Stimulated activated memory B cell treated with anti-CD40 and anti-IgM and Interleukin-4, amounts not matched to agents 10 μg/mL and 1 μg/mL and 100 μg/mL, for 72 hours (primary cell): Measurements from ENCODE around the gene ACTL7B.
"Not testable (repeated sequence)": the region's sequence is repeated elsewhere in the genome, so short reads cannot be mapped to it uniquely, and the experiment has no call there.

Experiments used
- ATAC-seq: fragments of 150-1000 bp; cut with Tn5 transposase; 2 replicates; pipeline ENCODE4 v1.10.0; 2021
- H3K27ac Mint-ChIP-seq: one replicate; pipeline ENCODE4 v1.8.0; 2022; ENCODE audit warnings: mild to moderate bottlenecking, mixed read lengths
- H3K27me3 Mint-ChIP-seq: one replicate; pipeline ENCODE4 v1.8.0; 2022; ENCODE audit warnings: mixed read lengths
- H3K36me3 Mint-ChIP-seq: one replicate; pipeline ENCODE4 v1.8.0; 2022; ENCODE audit warnings: mixed read lengths
- H3K4me1 Mint-ChIP-seq: one replicate; pipeline ENCODE4 v1.8.0; 2022; ENCODE audit warnings: mixed read lengths
- H3K4me3 Mint-ChIP-seq: one replicate; pipeline ENCODE4 v1.8.0; 2022; ENCODE audit warnings: mild to moderate bottlenecking, moderate library complexity, mixed read lengths
- H3K9me3 Mint-ChIP-seq: one replicate; pipeline ENCODE4 v1.8.0; 2022; ENCODE audit warnings: mixed read lengths

Gene ACTL7B

GRCh38 chr9:108860354-108860753, 4.6 kb upstream of the ACTL7B start:
- no peak overlapping the region for H3K27ac Mint-ChIP-seq
- no peaks in the 10 kb centered on the region for H3K36me3 Mint-ChIP-seq
- ATAC-seq: no peak
- no peaks in the 10 kb centered on the region for H3K4me1 Mint-ChIP-seq
- no peaks in the 10 kb centered on the region for H3K9me3 Mint-ChIP-seq
- no peak overlapping the region for H3K4me3 Mint-ChIP-seq
- no peaks in the 10 kb centered on the region for H3K27me3 Mint-ChIP-seq

- Mint-ChIP-seq H3K27me3 (no peaks in the 10 kb centered on the region), H3K4me3 (no peak overlapping the region)
Measured at GRCh38 chr9:108859459-108860114, 3.8 kb upstream of the ACTL7B start.

DNA sequence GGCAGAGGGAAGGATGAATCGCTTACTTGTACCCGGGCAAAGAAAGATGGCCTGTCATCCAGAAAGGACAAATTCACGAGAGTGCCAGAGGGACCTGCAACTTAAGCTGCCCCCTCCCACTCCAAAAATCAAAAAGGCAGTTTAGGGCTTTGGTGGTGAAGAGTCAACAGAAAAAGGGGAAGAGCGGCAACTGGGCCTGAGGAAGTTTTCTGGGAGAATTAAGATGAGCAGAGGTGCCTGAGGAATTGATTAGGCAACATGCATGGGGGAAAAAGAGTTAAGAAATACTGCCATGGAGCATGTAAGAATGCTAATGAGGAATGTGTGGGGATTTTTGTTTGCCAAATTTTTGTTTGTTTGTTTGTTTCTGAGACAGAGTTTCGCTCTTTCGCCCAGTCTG, 1.8 kb upstream of the ACTL7B start:
- no peak for ATAC-seq
- Mint-ChIP-seq H3K9me3 (no peaks in the 10 kb centered on the region), H3K4me3 (no peak overlapping the region), H3K4me1 (no peaks in the 10 kb centered on the region), H3K27me3 (no peaks in the 10 kb centered on the region), H3K36me3 (no peaks in the 10 kb centered on the region), H3K27ac (no peak overlapping the region)

More at GRCh38 chr9:108859459-108860114, 3.8 kb upstream of the ACTL7B start:
- H3K4me1 Mint-ChIP-seq: no peaks in the 10 kb centered on the region
- no peak for ATAC-seq
- no peaks in the 10 kb centered on the region for H3K9me3 Mint-ChIP-seq
- H3K36me3 Mint-ChIP-seq: no peaks in the 10 kb centered on the region
- H3K27ac Mint-ChIP-seq: no peak overlapping the region

GRCh38 chr9:108855529-108855886, 278 bp downstream of the ACTL7B start:
- H3K4me1 Mint-ChIP-seq: no peaks in the 10 kb centered on the region
- H3K27me3 Mint-ChIP-seq: no peaks in the 10 kb centered on the region
- no peak for ATAC-seq
- no peak overlapping the region for H3K4me3 Mint-ChIP-seq
- no peak overlapping the region for H3K27ac Mint-ChIP-seq
- no peaks in the 10 kb centered on the region for H3K36me3 Mint-ChIP-seq
- H3K9me3 Mint-ChIP-seq: no peaks in the 10 kb centered on the region

DNA sequence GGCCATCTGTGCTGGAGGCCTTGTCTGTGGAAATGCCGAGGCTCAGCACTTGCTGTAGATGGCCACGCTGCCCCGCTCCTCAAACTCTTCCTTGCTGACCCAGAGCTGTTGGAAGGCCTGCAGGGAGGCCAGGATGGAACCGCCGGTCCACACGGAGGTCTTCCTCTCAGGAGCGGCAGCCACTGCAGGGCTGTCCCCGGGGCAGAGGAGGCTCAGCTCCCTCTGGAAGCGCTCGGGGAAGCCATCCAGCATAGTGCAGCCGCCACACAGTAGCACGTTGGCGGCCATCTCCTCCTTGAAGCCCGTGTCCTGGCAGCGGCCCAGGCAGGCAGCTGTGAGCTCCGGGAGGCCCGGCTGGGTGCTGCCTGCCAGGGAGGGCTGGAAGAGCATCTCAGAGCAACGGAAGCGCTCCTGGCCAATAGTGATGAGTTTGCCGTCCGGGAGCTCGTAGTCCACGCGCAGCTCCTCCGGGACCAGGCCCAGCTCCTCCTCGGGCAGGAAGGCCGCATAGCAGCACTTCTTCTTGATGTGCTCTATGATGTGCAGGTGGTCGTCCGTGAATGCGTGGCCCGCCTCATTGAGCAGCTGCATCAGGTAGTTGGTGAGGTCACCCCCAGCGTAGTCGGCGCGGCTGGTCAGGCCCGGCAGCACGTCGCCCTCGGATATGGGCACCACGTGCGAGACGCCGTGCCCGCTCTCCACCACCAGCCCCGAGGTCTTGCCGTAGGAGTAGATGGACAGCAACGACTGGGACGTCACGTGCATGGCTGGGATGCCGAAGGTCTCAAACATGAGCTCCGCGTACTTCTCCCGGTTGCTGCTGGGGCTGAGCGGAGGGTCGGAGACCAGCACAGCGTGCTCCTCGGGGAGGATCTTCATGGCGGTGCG, 901 bp downstream of the ACTL7B start:
- no peak overlapping the region for H3K27ac Mint-ChIP-seq
- no peaks in the 10 kb centered on the region for H3K36me3 Mint-ChIP-seq
- no peaks in the 10 kb centered on the region for H3K4me1 Mint-ChIP-seq
- no peak for ATAC-seq
- H3K4me3 Mint-ChIP-seq: no peak overlapping the region
- H3K27me3 Mint-ChIP-seq: no peaks in the 10 kb centered on the region
- H3K9me3 Mint-ChIP-seq: no peaks in the 10 kb centered on the region

DNA sequence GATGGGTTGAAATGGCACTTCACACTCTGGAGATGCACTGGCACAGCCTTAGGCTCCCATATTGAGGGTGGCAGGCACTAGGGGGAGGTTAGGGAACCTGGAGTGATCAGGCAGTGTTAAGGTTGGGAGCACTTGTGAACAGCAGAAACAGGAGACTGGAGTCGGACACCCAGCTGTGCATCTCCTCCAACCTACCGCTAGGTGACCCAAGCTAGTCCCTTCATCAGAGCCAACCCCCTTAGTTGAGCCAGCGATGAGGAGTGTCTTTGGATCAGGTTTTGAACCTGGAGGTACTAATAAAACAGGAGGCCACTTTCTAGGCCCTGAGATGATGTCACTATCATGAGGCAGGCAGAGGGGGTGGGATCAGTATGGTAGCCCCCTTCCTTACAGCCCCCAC, 1.7 kb downstream of the ACTL7B start:
- Mint-ChIP-seq H3K27me3 (no peaks in the 10 kb centered on the region), H3K9me3 (no peaks in the 10 kb centered on the region), H3K4me1 (no peaks in the 10 kb centered on the region), H3K36me3 (no peaks in the 10 kb centered on the region), H3K27ac (no peak overlapping the region), H3K4me3 (no peak overlapping the region)
- ATAC-seq: no peak

DNA sequence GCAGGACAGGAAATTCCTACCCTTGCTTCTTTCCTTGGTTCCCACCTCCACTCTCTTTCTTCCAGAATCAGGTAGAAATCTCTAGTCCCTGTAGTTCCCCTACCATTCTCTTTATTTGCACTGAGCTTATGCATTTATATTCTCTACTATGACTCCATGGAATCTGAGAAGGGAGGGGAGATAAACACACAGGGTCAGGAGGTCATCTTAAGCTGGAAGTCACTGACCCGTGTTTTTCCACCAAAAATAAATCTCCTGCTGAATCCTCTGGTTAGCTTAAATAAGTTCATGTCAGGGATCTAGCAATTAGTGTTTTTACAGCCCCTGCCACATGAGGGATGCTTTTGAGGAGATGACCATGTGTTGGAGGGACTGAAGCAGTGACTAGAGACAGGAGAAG, 3.7 kb downstream of the ACTL7B start:
- Mint-ChIP-seq H3K9me3 (no peaks in the 10 kb centered on the region), H3K27ac (no peak overlapping the region), H3K36me3 (no peaks in the 10 kb centered on the region), H3K27me3 (no peaks in the 10 kb centered on the region), H3K4me3 (no peak overlapping the region), H3K4me1 (no peaks in the 10 kb centered on the region)
- ATAC-seq: no peak

DNA sequence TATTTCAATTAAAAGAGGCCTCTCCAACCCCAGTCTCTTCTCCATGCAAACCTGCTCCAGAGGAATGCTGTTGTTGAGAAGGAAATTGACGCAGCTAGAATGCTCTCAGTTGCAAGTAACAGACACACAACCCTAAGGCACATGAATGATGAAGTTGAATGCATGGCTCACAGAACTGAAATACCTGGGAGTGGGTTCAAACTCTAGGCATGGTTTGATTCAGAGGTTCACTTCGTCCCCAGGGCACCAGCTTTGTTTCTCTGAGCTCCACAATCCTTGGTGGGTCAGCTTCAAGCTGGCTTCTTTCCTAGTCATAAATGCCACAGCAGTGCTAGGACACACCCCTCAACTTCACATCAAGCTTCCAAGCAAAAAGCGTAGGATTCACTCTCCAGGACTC, 4.6 kb downstream of the ACTL7B start:
- no peak for ATAC-seq
- Mint-ChIP-seq H3K27ac (no peak overlapping the region), H3K36me3 (no peaks in the 10 kb centered on the region), H3K4me1 (no peaks in the 10 kb centered on the region), H3K27me3 (no peaks in the 10 kb centered on the region), H3K4me3 (no peak overlapping the region), H3K9me3 (no peaks in the 10 kb centered on the region)

DNA sequence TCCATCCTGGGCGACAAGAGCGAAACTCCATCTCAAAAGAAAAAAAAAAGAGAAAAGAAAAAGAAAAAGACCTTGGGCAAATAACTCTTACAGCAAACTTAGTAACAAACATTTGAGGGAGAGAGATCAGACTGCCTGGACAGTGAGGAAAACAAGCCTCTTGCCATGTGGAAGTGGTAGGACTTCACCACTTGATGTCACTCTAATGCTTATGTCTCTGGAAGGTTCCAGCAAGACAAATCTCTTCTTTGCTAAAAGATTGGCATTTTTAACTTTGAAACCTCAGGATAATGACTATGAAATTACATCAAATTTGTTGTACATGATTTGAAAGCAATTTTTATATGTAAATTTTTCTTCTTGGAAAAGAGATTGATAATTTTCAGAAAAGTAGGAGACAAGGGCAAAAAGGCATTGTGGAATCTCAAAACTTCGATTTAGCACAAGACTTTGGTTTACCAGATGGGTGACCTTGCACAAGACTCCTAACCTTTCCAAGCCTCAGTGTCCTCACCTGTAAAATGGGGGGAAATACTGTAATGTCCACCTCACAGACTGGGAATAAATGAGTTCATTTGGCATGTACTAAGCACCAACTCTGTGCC, 5.4 kb downstream of the ACTL7B start:
- H3K4me1 Mint-ChIP-seq: no peaks in the 10 kb centered on the region
- no peaks in the 10 kb centered on the region for H3K36me3 Mint-ChIP-seq
- no peaks in the 10 kb centered on the region for H3K9me3 Mint-ChIP-seq
- no peaks in the 10 kb centered on the region for H3K27me3 Mint-ChIP-seq
- H3K4me3 Mint-ChIP-seq: no peak overlapping the region
- ATAC-seq: no peak
- H3K27ac Mint-ChIP-seq: no peak overlapping the region

GRCh38 chr9:108848296-108848695, 7.5 kb downstream of the ACTL7B start:
- not testable (repeated sequence) for H3K4me3 Mint-ChIP-seq, H3K27me3 Mint-ChIP-seq, H3K36me3 Mint-ChIP-seq, H3K4me1 Mint-ChIP-seq, H3K9me3 Mint-ChIP-seq, ATAC-seq, H3K27ac Mint-ChIP-seq

DNA sequence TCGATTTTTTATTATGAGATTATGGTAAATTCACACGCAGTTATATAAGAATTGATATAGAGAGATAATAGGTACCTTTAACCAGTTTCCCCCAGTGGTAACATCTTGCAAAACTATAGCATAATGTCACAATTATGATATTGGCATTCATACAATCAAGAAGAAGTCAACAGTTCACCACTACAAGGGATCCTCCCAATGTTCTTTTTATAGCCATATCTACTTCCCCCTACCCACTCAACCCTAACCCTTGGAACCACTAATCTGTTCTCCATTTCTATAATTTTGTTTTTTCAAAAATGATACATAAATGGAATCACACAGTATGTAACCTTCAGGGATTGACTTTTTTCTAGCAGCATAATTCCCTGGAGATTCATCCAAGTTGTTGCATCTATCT, 9.8 kb downstream of the ACTL7B start:
- H3K27ac Mint-ChIP-seq: no peak overlapping the region
- no peaks in the 10 kb centered on the region for H3K27me3 Mint-ChIP-seq
- no peak overlapping the region for H3K4me3 Mint-ChIP-seq
- H3K9me3 Mint-ChIP-seq: no peaks in the 10 kb centered on the region
- ATAC-seq: no peak
- H3K4me1 Mint-ChIP-seq: peaks cover 10% of the 10 kb centered on the region
- no peaks in the 10 kb centered on the region for H3K36me3 Mint-ChIP-seq

DNA sequence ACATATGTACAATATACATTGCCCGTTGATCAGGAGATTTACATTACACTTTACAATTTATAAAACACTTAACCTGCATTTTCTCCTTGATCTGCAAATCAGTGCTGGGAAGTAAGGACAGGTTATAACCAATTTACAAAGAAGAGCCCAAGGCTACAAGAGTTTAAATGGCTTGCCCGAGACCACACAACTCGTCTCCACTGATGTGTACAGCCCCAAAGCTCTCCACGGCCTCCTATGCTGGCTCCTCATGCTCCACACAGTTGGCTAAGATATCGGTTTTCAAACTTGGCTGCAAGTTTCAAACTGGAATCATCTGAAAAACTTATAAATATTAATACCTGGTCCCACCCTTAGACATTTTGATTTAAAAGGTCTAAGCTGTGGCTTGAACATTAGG, 10.3 kb downstream of the ACTL7B start:
- ATAC-seq: no peak
- Mint-ChIP-seq H3K27ac (no peak overlapping the region), H3K9me3 (no peaks in the 10 kb centered on the region)

GRCh38 chr9:108844856-108845255, 10.9 kb downstream of the ACTL7B start:
- Mint-ChIP-seq H3K4me3 (no peak overlapping the region), H3K4me1 (peaks cover 10% of the 10 kb centered on the region), H3K27ac (no peak overlapping the region), H3K9me3 (no peaks in the 10 kb centered on the region), H3K27me3 (no peaks in the 10 kb centered on the region), H3K36me3 (no peaks in the 10 kb centered on the region)
- ATAC-seq: no peak

More for the DNA sequence above, 10.3 kb downstream of the ACTL7B start:
- no peaks in the 10 kb centered on the region for H3K27me3 Mint-ChIP-seq
- H3K4me3 Mint-ChIP-seq: no peak overlapping the region
- H3K36me3 Mint-ChIP-seq: no peaks in the 10 kb centered on the region
- H3K4me1 Mint-ChIP-seq: peaks cover 10% of the 10 kb centered on the region

DNA sequence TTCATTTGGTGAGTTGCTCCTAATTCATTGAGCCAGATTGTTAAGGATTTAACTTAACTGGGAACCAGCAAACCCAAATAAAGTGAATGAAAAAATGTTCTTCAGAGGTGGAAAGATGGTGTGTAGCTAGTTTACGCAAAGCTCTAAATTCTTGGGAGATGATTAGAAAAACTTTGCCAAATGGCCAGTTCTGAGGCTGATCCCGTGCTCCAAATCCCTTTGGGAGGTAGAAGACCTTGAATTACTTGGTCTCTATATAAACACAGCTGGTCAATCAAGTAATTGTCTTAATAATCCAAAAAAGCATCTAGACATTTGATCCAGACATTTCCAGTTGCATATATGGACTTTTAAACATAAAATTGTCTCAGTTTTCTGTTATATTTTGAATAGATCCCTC, 11.4 kb downstream of the ACTL7B start:
- Mint-ChIP-seq H3K27me3 (no peaks in the 10 kb centered on the region), H3K9me3 (no peaks in the 10 kb centered on the region), H3K4me3 (no peak overlapping the region), H3K4me1 (peaks cover 10% of the 10 kb centered on the region), H3K27ac (no peak overlapping the region), H3K36me3 (no peaks in the 10 kb centered on the region)
- no peak for ATAC-seq

GRCh38 chr9:108842610-108843295, 13.0 kb downstream of the ACTL7B start:
- ATAC-seq: peak; percentile 20
- Mint-ChIP-seq H3K27ac (no peak overlapping the region), H3K4me1 (peaks cover 10% of the 10 kb centered on the region), H3K36me3 (no peaks in the 10 kb centered on the region), H3K27me3 (no peaks in the 10 kb centered on the region), H3K4me3 (peak overlapping the region; percentile 70), H3K9me3 (no peaks in the 10 kb centered on the region)
